ENCODE results near the gene ALKBH3.

Gene ALKBH3

GRCh38 chr11:43924112-43924855, 43.7 kb downstream of the ALKBH3 start:
- no peak for TF ChIP-seq EZH2 (IDR thresholded peaks at IDR 0.05; ENCODE audit: borderline replicate concordance, low read depth, low read length, severe bottlenecking)
- no peak for TF ChIP-seq CTCF (IDR thresholded peaks at IDR 0.05; ENCODE audit: borderline replicate concordance, extremely low read depth, low read length, poor library complexity, severe bottlenecking)
- DNase-seq (no peak), ATAC-seq (ENCODE audit: insufficient read depth, low read depth) (no peak)
- no peaks in the 10 kb centered on the region for H3K9me3 ChIP-seq (ENCODE audit: insufficient read depth, low read length, severe bottlenecking)
- no peak overlapping the region for H3K27ac ChIP-seq (ENCODE audit: low read length)
- H4K20me1 ChIP-seq (ENCODE audit: insufficient read depth, low read length) = no peaks in the 10 kb centered on the region
- no peak overlapping the region for H3K9ac ChIP-seq (ENCODE audit: low read depth, low read length)
- no peaks in the 10 kb centered on the region for H3K79me2 ChIP-seq (ENCODE audit: insufficient read depth, low read length)
- peaks cover 10% of the 10 kb centered on the region for H3K36me3 ChIP-seq (ENCODE audit: insufficient read depth, low read length)
- H3K4me3 ChIP-seq (ENCODE audit: low read depth in 1 of 2, low read length in 2 of 2) = no peak overlapping the region
- H3K27me3 ChIP-seq (ENCODE audit: insufficient read depth, low read length, poor library complexity) = no peaks in the 10 kb centered on the region
- no peak overlapping the region for H3K4me2 ChIP-seq (ENCODE audit: insufficient read depth, low read length)
- no peaks in the 10 kb centered on the region for H3K4me1 ChIP-seq (ENCODE audit: insufficient read depth, low read length)
- no peak overlapping the region for H2AFZ ChIP-seq (ENCODE audit: low read depth, low read length)

- no peak overlapping the region for H3K9ac ChIP-seq (ENCODE audit: low read depth, low read length)
- H2AFZ ChIP-seq (ENCODE audit: low read depth, low read length) = no peak overlapping the region
- H3K27me3 ChIP-seq (ENCODE audit: insufficient read depth, low read length, poor library complexity) = no peaks in the 10 kb centered on the region
- H3K4me3 ChIP-seq (ENCODE audit: low read depth in 1 of 2, low read length in 2 of 2) = no peak overlapping the region
- peaks cover 5% of the 10 kb centered on the region; the same call in 1 of the 2 replicates for H3K36me3 ChIP-seq (ENCODE audit: insufficient read depth, low read length)
- ATAC-seq (ENCODE audit: insufficient read depth, low read depth) = no peak
- H3K27ac ChIP-seq (ENCODE audit: low read length) = no peak overlapping the region
- no peak for DNase-seq
- no peaks in the 10 kb centered on the region for H3K79me2 ChIP-seq (ENCODE audit: insufficient read depth, low read length)
- no peak overlapping the region for H3K4me2 ChIP-seq (ENCODE audit: insufficient read depth, low read length)
- H3K4me1 ChIP-seq (ENCODE audit: insufficient read depth, low read length) = no peaks in the 10 kb centered on the region
- TF ChIP-seq CTCF (IDR thresholded peaks at IDR 0.05; ENCODE audit: borderline replicate concordance, extremely low read depth, low read length, poor library complexity, severe bottlenecking) (no peak), EZH2 (IDR thresholded peaks at IDR 0.05; ENCODE audit: borderline replicate concordance, low read depth, low read length, severe bottlenecking) (no peak)
- no peaks in the 10 kb centered on the region for H4K20me1 ChIP-seq (ENCODE audit: insufficient read depth, low read length)
- no peaks in the 10 kb centered on the region for H3K9me3 ChIP-seq (ENCODE audit: insufficient read depth, low read length, severe bottlenecking)
These were observed 44.7 kb downstream of the ALKBH3 start for GRCh38 chr11:43925063-43925931.

- H3K9me3 ChIP-seq (ENCODE audit: insufficient read depth, low read length, severe bottlenecking) = no peaks in the 10 kb centered on the region
- no peak overlapping the region for H2AFZ ChIP-seq (ENCODE audit: low read depth, low read length)
- TF ChIP-seq CTCF (IDR thresholded peaks at IDR 0.05; ENCODE audit: borderline replicate concordance, extremely low read depth, low read length, poor library complexity, severe bottlenecking) (no peak), EZH2 (IDR thresholded peaks at IDR 0.05; ENCODE audit: borderline replicate concordance, low read depth, low read length, severe bottlenecking) (no peak)
- H3K9ac ChIP-seq (ENCODE audit: low read depth, low read length) = no peak overlapping the region
- ATAC-seq (ENCODE audit: insufficient read depth, low read depth) (no peak), DNase-seq (no peak)
- H3K79me2 ChIP-seq (ENCODE audit: insufficient read depth, low read length) = no peaks in the 10 kb centered on the region
- H3K4me1 ChIP-seq (ENCODE audit: insufficient read depth, low read length) = no peaks in the 10 kb centered on the region
- no peak overlapping the region for H3K4me2 ChIP-seq (ENCODE audit: insufficient read depth, low read length)
- H4K20me1 ChIP-seq (ENCODE audit: insufficient read depth, low read length) = no peaks in the 10 kb centered on the region
- no peaks in the 10 kb centered on the region for H3K27me3 ChIP-seq (ENCODE audit: insufficient read depth, low read length, poor library complexity)
- H3K36me3 ChIP-seq (ENCODE audit: insufficient read depth, low read length) = 0 out of 2 replicates have a peak, but pooled peaks cover under 1% of the 10 kb centered on the region
- no peak overlapping the region for H3K4me3 ChIP-seq (ENCODE audit: low read depth in 1 of 2, low read length in 2 of 2)
- H3K27ac ChIP-seq (ENCODE audit: low read length) = no peak overlapping the region
These were observed 45.4 kb downstream of the ALKBH3 start for GRCh38 chr11:43925932-43926505.

All from DND-41 (cell line).